Ovary (tissue), 9 donors: Measurements from ENCODE around the gene NABP1. TPM values are rescaled to one million over a fixed set of nuclear protein-coding genes. Genes with fewer than 3 reads are reported as not detected.

ENCODE experiments used
- DNase-seq, 5 donors: peaks; one replicate each; pipeline ENCODE4 v3.0.0-alpha.2; 2019 to 2020
- H3K27ac ChIP-seq, 2 donors: fragments of 200-600 bp; one replicate each; pipeline versions ENCODE4 v1.5.1 to v1.8.0; 2019 to 2022
- H3K27me3 ChIP-seq: fragments of 200-600 bp; one replicate; pipeline ENCODE4 v1.8.0; 2022
- H3K36me3 ChIP-seq: fragments of 200-600 bp; sonication (generic); one replicate; pipeline ENCODE4 v1.5.1; 2019
- H3K4me1 ChIP-seq: one replicate; pipeline ENCODE4 v1.8.1; 2013; ENCODE audit warnings: mild to moderate bottlenecking, moderate library complexity; ENCODE audit not compliant: insufficient read depth
- H3K4me3 ChIP-seq: fragments of 200-600 bp; sonication (generic); one replicate; pipeline ENCODE4 v1.5.1; 2017
- H3K9me3 ChIP-seq, 2 donors: fragments of 200-600 bp in 1 of 2; sonication (generic) in 1 of 2; one replicate each; pipeline versions ENCODE4 v1.5.1 to v1.8.1; 2013 to 2019; ENCODE audit warnings: mild to moderate bottlenecking in 1 of 2, moderate library complexity in 1 of 2
- EP300 ChIP-seq: sonication (generic); formaldehyde crosslinking; IDR thresholded peaks from one replicate; pipeline ENCODE4 v1.6.1; 2017; ENCODE audit warnings: antibody characterized with exemption
- POLR2A ChIP-seq: fragments of 450-650 bp; IDR thresholded peaks from one replicate; pipeline ENCODE4 v1.6.1; 2017; ENCODE audit warnings: antibody characterized with exemption, mild to moderate bottlenecking, moderate library complexity
- WGBS, 3 donors: extraction: QIAGEN DNeasy Blood & Tissue Kit in 1 of 3; methylation state at CpG; one replicate each; pipeline versions ENCODE4 v1.1.5 to v1.1.7; 2013 to 2017; 5-methylcytosine and 5-hydroxymethylcytosine counted together
- intact Hi-C, 4 donors: fragments of 100-400 bp; cut with DNase I; formaldehyde crosslinking; loops; one replicate each; pipeline versions ENCODE4 v1.11.0 to v1.15.1; 2022 to 2023
- polyA plus RNA-seq, 2 donors: library from polyadenylated mRNA; stranded (reverse); fragments of 200-250 nt in 1 of 2; fragments of 350-450 nt in 1 of 2; fragmentation: Illumina TruSeq in 1 of 2; extraction: RNeasy Lipid Tissue Mini Kit (QIAGEN cat#74804) in 1 of 2; gene quantifications; one replicate each; pipeline ENCODE4 v1.2.3, GENCODE V29; 2013 to 2014
- small RNA-seq: library from RNA; depleted of rRNA; stranded (forward); fragments of <200 nt; gene quantifications from one replicate; pipeline ENCODE3, GENCODE V24; 2016
- total RNA-seq, 7 donors: library from RNA; depleted of rRNA in 2 of 7; stranded (reverse); fragments of >200 nt in 2 of 7; fragmentation: NEBNext Ultra II Directional in 3 of 7; extraction: Animal tissue kit (Norgen Biotek cat#: 25700) in 3 of 7; gene quantifications; one replicate each; pipeline versions ENCODE4 v1.1.0 to v1.2.4, GENCODE V29; 2016 to 2023
- TF ChIP-seq, protein P1 (sequence below), 3 donors: fragments of 450-650 bp in 2 of 3; fragments of 200-600 bp in 1 of 3; IDR thresholded peaks; one replicate each; pipeline versions ENCODE4 v1.5.1 to v1.8.0; 2016 to 2022; ENCODE audit warnings: antibody characterized with exemption in 3 of 3, mild to moderate bottlenecking in 1 of 3
- donor health status: DM: no; HTN: no; CAD: no; lungs with moderate emphysema.
- donor health status: DM: no; HTN: no; CAD: no.
- donor health status: Bipolar disorder and iron deficiency.
- donor health status: DM: yes; HTN: yes; CAD: no.
- donor health status: DM: no; HTN: no; CAD: no.
- donor health status: DM: yes; HTN: yes; CAD: no.

Gene NABP1
- total and polyA plus RNA-seq, 9 donors: 5.3 to 19.1 (median 13.4) TPM

- no peak for DNase-seq
- TF ChIP-seq, protein P1, sequence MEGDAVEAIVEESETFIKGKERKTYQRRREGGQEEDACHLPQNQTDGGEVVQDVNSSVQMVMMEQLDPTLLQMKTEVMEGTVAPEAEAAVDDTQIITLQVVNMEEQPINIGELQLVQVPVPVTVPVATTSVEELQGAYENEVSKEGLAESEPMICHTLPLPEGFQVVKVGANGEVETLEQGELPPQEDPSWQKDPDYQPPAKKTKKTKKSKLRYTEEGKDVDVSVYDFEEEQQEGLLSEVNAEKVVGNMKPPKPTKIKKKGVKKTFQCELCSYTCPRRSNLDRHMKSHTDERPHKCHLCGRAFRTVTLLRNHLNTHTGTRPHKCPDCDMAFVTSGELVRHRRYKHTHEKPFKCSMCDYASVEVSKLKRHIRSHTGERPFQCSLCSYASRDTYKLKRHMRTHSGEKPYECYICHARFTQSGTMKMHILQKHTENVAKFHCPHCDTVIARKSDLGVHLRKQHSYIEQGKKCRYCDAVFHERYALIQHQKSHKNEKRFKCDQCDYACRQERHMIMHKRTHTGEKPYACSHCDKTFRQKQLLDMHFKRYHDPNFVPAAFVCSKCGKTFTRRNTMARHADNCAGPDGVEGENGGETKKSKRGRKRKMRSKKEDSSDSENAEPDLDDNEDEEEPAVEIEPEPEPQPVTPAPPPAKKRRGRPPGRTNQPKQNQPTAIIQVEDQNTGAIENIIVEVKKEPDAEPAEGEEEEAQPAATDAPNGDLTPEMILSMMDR (IDR thresholded peaks at IDR 0.05): no peak
- no peak for TF ChIP-seq POLR2A
- TF ChIP-seq EP300: no peak
- no peaks in the 10 kb centered on the region for H3K27me3 ChIP-seq
- intact Hi-C loops: no loop called here
- 68 to 79% (median 72%) methylated on average over 2 of the region's 2 CpGs for WGBS, 3 donors
- no peak overlapping the region for H3K4me3 ChIP-seq
- no peaks in the 10 kb centered on the region for H3K4me1 ChIP-seq
- H3K27ac ChIP-seq: no peak overlapping the region
- no peaks in the 10 kb centered on the region for H3K9me3 ChIP-seq
- H3K36me3 ChIP-seq: no peaks in the 10 kb centered on the region
Measured at GRCh38 chr2:191721331-191721730, 43.4 kb downstream of the NABP1 start.

DNA sequence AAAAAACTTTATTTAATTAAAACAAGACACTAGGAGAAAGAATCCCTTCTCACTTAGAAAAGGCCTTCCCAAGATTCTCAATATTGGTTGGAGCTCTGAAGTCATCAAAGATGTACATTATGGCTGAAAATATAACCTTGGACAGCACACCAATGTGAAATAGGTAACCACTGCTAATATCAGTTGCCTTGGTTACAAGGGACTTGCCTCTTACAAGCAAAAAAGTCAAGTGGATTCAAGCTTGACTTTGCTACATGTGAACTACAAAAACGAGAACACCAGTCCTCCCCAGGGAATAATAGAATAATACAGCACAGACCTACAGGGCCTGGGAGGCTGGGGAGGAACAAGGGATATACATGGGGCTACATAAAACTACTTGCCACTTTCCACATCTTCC, 46.1 kb downstream of the NABP1 start:
- Histone ChIP-seq H3K27me3 (no peaks in the 10 kb centered on the region), H3K36me3 (no peaks in the 10 kb centered on the region), H3K9me3 (no peaks in the 10 kb centered on the region), H3K4me1 (no peaks in the 10 kb centered on the region), H3K4me3 (no peak overlapping the region), H3K27ac (no peak overlapping the region)
- no peak for DNase-seq
- TF ChIP-seq, protein P1 (IDR thresholded peaks at IDR 0.05): no peak
- TF ChIP-seq POLR2A: no peak
- TF ChIP-seq EP300: no peak
- 59 to 72% (median 64%) methylated on average over 1 of the region's 1 CpG for WGBS, 3 donors
- intact Hi-C loops: no loop called here

DNA sequence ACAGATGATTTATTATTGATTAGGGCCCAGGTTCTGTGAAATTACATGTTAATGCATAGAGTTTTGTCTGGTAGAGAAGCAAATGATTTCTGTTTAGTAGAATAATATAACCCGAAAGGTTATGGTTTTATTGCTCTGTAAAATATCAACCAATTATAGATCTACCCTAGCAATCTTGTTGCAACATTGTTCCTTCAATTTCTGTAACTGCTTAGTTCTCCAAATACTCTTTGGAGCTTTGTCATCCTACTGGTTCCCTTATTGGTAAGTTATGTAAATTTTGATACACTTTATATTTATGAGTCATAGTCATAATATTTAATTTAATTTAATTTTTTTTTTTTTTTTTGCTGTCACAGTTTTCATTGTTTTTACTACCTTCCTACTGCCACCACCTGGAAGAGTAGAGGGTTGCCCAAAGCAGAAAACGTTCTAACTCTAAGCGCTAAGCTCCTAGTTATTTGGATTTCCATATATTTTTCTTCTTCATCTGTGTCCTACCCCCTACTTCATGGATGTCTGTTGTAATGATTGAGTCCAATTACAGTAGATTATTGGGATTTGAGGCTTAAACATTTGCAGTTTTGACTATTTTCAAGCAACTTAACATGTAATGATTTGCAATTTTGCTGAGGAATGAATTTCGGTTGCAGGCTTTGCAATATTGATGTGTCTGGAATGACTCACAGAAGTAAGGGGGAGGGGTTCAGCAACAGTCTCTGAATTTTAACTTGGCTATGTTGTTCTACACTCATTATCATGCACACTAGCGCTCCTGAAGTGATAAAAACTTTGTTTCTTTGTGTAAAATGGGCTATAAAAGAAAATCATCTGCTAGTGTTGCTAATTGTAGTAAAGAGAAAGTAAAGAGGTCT, 51.1 kb downstream of the NABP1 start:
- DNase-seq: no peak
- H3K4me3 ChIP-seq: no peak overlapping the region
- H3K4me1 ChIP-seq: no peaks in the 10 kb centered on the region
- TF ChIP-seq EP300 (no peak), POLR2A (no peak)
- TF ChIP-seq, protein P1 (IDR thresholded peaks at IDR 0.05): no peak
- H3K9me3 ChIP-seq: no peaks in the 10 kb centered on the region
- no peaks in the 10 kb centered on the region for H3K27me3 ChIP-seq
- no peak overlapping the region for H3K27ac ChIP-seq
- intact Hi-C loops: no loop called here
- no peaks in the 10 kb centered on the region for H3K36me3 ChIP-seq
- WGBS, 3 donors: 60 to 71% (median 68%) methylated on average over 5 of the region's 5 CpGs

- intact Hi-C loops: no loop called here
- H3K4me1 ChIP-seq: no peaks in the 10 kb centered on the region
- no peak overlapping the region for H3K4me3 ChIP-seq
- H3K9me3 ChIP-seq: no peaks in the 10 kb centered on the region
- no peaks in the 10 kb centered on the region for H3K36me3 ChIP-seq
- no peak overlapping the region for H3K27ac ChIP-seq
- no peaks in the 10 kb centered on the region for H3K27me3 ChIP-seq
- TF ChIP-seq EP300 (no peak), POLR2A (no peak)
- TF ChIP-seq, protein P1 (IDR thresholded peaks at IDR 0.05): no peak
- DNase-seq: no peak
Measured at GRCh38 chr2:191730263-191730662, 52.3 kb downstream of the NABP1 start.

Small RNA genes within 50 kb of the gene (small RNA-seq; reads per million reads assigned to genes)
- not detected for gene RF02271

Other genes starting within 250 kb of the NABP1 start
- 10 to 100 TPM; 34.0 to 67.6 (median 47.9) TPM for gene CAVIN2, start 169.0 kb downstream of the NABP1 start, total RNA-seq
- gene CAVIN2, start 169.0 kb downstream of the NABP1 start, polyA plus RNA-seq: 10 to 100 TPM; 39.0 to 40.3 TPM